GM23338 (cell line): ENCODE results near the gene NEURL1B. TPM values are rescaled to one million over a fixed set of nuclear protein-coding genes. Genes with fewer than 3 reads are reported as not detected.
A peak's percentile ranks its signal among the peaks of the same experiment; 100 is the strongest.

Source experiments
- ATAC-seq: fragments of 200-7000 bp; cut with Tn5 transposase; 3 replicates; pipeline ENCODE4 v1.9.1; 2020
- DNase-seq: peaks from one replicate; pipeline ENCODE4 v3.0.0-alpha.2; 2015; ENCODE audit warnings: low spot score
- H2AFZ ChIP-seq: fragments of 200-600 bp; sonication (generic); 2 replicates; pipeline ENCODE4 v1.8.0; 2016; ENCODE audit warnings: antibody characterized with exemption, mild to moderate bottlenecking, moderate library complexity
- H3F3A ChIP-seq: fragments of 200-600 bp; sonication (generic); replicated peaks from 2 replicates; pipeline ENCODE4 v1.8.0; 2017; ENCODE audit warnings: antibody characterized with exemption, mixed run types, low read depth
- H3K27ac ChIP-seq: fragments of 200-600 bp; sonication (generic); 2 replicates; pipeline ENCODE4 v1.6.1; 2016; ENCODE audit warnings: low read depth
- H3K27me3 ChIP-seq: fragments of 200-600 bp; sonication (generic); 2 replicates; pipeline ENCODE4 v1.8.0; 2016; ENCODE audit warnings: mild to moderate bottlenecking, mixed run types, moderate library complexity; ENCODE audit not compliant: insufficient read depth
- H3K36me3 ChIP-seq: fragments of 200-600 bp; sonication (generic); 2 replicates; pipeline ENCODE4 v1.8.0; 2016; ENCODE audit warnings: mild to moderate bottlenecking; ENCODE audit not compliant: insufficient read depth
- H3K4me1 ChIP-seq: fragments of 200-600 bp; sonication (generic); 2 replicates; pipeline ENCODE4 v1.8.0; 2016; ENCODE audit warnings: mild to moderate bottlenecking, moderate library complexity; ENCODE audit not compliant: insufficient read depth
- H3K4me2 ChIP-seq: fragments of 200-600 bp; sonication (generic); 2 replicates; pipeline ENCODE4 v1.7.1; 2017; ENCODE audit warnings: mixed run types
- H3K4me3 ChIP-seq: fragments of 200-600 bp; sonication (generic); 2 replicates; pipeline ENCODE4 v1.6.1; 2016; ENCODE audit warnings: mixed run types
- H3K79me2 ChIP-seq: fragments of 200-600 bp; sonication (generic); replicated peaks from 2 replicates; pipeline ENCODE4 v1.8.0; 2017; ENCODE audit warnings: mild to moderate bottlenecking; ENCODE audit not compliant: insufficient read depth
- H3K9me2 ChIP-seq: fragments of 200-600 bp; sonication (generic); 2 replicates; pipeline ENCODE4 v1.8.0; 2017; ENCODE audit not compliant: insufficient read depth
- H4K20me1 ChIP-seq: fragments of 200-600 bp; sonication (generic); replicated peaks from 2 replicates; pipeline ENCODE4 v1.8.0; 2017; ENCODE audit warnings: mild to moderate bottlenecking; ENCODE audit not compliant: insufficient read depth
- H3K27ac Mint-ChIP-seq: 2 replicates; pipeline ENCODE4 v1.8.0; 2020; ENCODE audit warnings: inconsistent platforms, mild to moderate bottlenecking, moderate library complexity, mixed read lengths
- H3K27me3 Mint-ChIP-seq: 3 replicates; pipeline ENCODE4 v1.8.0; 2022; ENCODE audit warnings: low read depth, mild to moderate bottlenecking, moderate library complexity, mixed read lengths, inconsistent platforms; ENCODE audit not compliant: insufficient read depth, poor library complexity
- H3K36me3 Mint-ChIP-seq: 3 replicates; pipeline ENCODE4 v1.8.0; 2021; ENCODE audit warnings: low read depth, mild to moderate bottlenecking, inconsistent platforms, moderate library complexity, mixed read lengths
- H3K4me1 Mint-ChIP-seq: 3 replicates; pipeline ENCODE4 v1.8.0; 2020; ENCODE audit warnings: mild to moderate bottlenecking, inconsistent platforms, mixed read lengths
- H3K4me3 Mint-ChIP-seq: 3 replicates; pipeline ENCODE4 v1.8.0; 2021; ENCODE audit warnings: moderate library complexity, mild to moderate bottlenecking, inconsistent platforms, mixed read lengths
- H3K9me3 Mint-ChIP-seq: 3 replicates; pipeline ENCODE4 v1.8.0; 2020; ENCODE audit warnings: moderate library complexity, mild to moderate bottlenecking, inconsistent platforms, mixed read lengths
- CREB1 ChIP-seq: fragments of 250-450 bp; sonication (Bioruptor Pico); IDR thresholded peaks from 2 replicates; pipeline ENCODE4 v1.5.0; 2020; ENCODE audit warnings: low read depth, mild to moderate bottlenecking, moderate library complexity
- EZH2 ChIP-seq: fragments of 200-600 bp; sonication (generic); IDR thresholded peaks from one replicate; pipeline ENCODE4 v1.8.0; 2017; ENCODE audit warnings: antibody characterized with exemption, mild to moderate bottlenecking, low read depth; ENCODE audit not compliant: unreplicated experiment
- EZH2phosphoT487 ChIP-seq: fragments of 200-600 bp; sonication (generic); IDR thresholded peaks from one replicate; pipeline ENCODE4 v1.8.1; 2018; ENCODE audit warnings: antibody characterized with exemption; ENCODE audit not compliant: unreplicated experiment
- JUNB ChIP-seq: IDR thresholded peaks from one replicate; pipeline ENCODE4 v1.6.1; 2016; ENCODE audit warnings: antibody characterized with exemption; ENCODE audit not compliant: unreplicated experiment
- NANOG ChIP-seq: IDR thresholded peaks from 2 replicates; pipeline ENCODE4 v1.6.1; 2016; ENCODE audit warnings: antibody characterized with exemption, borderline replicate concordance
- POLR2AphosphoS5 ChIP-seq: IDR thresholded peaks from 2 replicates; pipeline ENCODE4 v1.6.1; 2016; ENCODE audit warnings: antibody characterized with exemption, low read depth
- REST ChIP-seq: IDR thresholded peaks from one replicate; pipeline ENCODE4 v1.6.1; 2018; ENCODE audit warnings: antibody characterized with exemption; ENCODE audit not compliant: unreplicated experiment
- STAT1 ChIP-seq: IDR thresholded peaks from one replicate; pipeline ENCODE4 v1.6.1; 2016; ENCODE audit warnings: antibody characterized with exemption; ENCODE audit not compliant: unreplicated experiment
- ZNF114 ChIP-seq: fragments of 250-450 bp; sonication (Bioruptor Pico); IDR thresholded peaks from 2 replicates; pipeline ENCODE4 v1.5.0; 2020; ENCODE audit warnings: mild to moderate bottlenecking, moderate library complexity
- ZNF331 ChIP-seq: fragments of 250-450 bp; sonication (Bioruptor Pico); IDR thresholded peaks from 2 replicates; pipeline ENCODE4 v1.5.0; 2020; ENCODE audit warnings: low read depth, mild to moderate bottlenecking, moderate library complexity
- polyA plus RNA-seq: library from polyadenylated mRNA; unstranded; fragments of >200 nt; fragmentation: Nextera tagmentation; extraction: Ambion mirVana; gene quantifications from 2 replicates; pipeline ENCODE4 v1.2.1, GENCODE V29; 2016
- total RNA-seq: library from RNA; depleted of rRNA; stranded (reverse); fragments of >200 nt; shearing (Covaris generic); gene quantifications from 2 replicates; pipeline ENCODE4 v1.2.3, GENCODE V29; 2014
- TF ChIP-seq, protein P1 (sequence below): fragments of 250-450 bp; sonication (Bioruptor Pico); IDR thresholded peaks from 2 replicates; pipeline ENCODE4 v1.5.0; 2020; ENCODE audit warnings: mild to moderate bottlenecking, moderate library complexity
- TF ChIP-seq, protein P2 (sequence below): IDR thresholded peaks from 2 replicates; pipeline ENCODE4 v1.6.1; 2016; ENCODE audit warnings: antibody characterized with exemption

The NEURL1B gene
- total and polyA plus RNA-seq, 2 experiments from 2014 or later, result 1.9 to 13.3 TPM

DNA sequence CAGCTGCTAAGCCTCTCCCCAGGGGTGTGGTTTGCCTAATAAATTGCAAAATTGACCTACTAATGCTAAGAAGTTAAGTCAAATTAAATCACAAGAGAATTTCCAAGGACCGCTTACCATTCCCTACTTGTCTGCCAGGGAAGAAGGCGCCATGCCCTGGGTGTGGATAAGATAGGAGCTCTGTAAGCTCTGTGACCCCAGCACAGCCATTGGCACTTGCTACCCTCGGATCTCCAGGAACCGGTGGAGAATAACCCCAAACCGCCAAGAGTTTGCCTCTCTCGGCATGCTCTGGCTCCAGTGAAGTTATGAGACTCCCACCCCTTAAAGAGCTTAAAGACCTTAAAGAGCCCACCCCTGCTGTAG is 58.9 kb downstream of the NEURL1B start (continued):
- TF ChIP-seq POLR2AphosphoS5, result no peak

DNA sequence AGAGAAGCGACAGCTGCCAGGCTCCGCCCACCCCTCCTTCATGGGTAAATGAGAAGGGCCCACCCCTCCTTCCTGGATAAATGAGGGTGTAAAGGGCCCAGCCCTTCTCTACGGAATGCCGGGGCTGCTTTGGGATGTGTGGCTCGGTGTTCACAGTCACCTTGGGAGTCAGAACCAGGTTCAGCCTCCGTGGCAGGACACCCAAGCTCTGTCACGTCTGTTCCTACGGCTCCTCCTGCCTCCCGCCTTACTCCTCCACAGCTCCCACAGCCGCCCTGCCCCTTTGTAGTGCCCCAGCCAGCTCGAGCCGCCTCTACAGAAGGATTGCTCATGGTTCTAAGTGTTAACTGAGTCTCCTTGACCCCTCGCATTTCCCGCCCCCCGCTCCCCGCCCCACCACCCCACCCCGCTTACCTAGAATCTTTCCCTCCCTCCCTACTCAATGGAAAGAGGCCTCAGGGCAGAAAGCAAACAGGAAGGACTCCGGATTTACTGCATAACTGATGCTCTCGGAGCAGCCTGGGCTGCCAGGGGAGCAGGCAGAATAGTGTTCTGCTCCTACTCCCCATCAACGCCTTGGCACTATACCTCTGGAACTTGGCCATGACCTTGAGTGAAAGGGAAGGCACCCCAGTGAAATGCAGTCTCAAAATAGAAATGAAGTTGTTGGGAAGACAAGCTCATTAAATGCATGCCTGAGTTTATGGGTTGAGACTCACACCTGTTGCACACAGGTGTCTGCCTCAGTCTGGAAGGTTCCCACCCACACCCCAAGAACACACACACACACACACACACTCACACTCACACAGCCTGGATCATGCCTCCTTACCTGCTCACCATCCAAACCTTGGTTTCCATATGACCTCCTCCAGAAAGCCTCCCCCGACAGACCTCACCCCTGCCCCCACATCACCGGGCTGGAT is 59.6 kb downstream of the NEURL1B start:
- H3K4me1 Mint-ChIP-seq, result peaks cover 34% of the 10 kb centered on the region
- peak overlapping the region; percentile 70 for H3K4me3 Mint-ChIP-seq
- H3K27ac Mint-ChIP-seq, result no peak overlapping the region
- H3K36me3 Mint-ChIP-seq, result no peaks in the 10 kb centered on the region
- Histone ChIP-seq H3K27me3 (peaks cover 16% of the 10 kb centered on the region; the same call in 1 of the 2 replicates), H4K20me1 (no peaks in the 10 kb centered on the region), H2AFZ (peak overlapping the region; percentile 90), H3K36me3 (no peaks in the 10 kb centered on the region), H3F3A (0 out of 2 replicates have a peak, but pooled peaks cover 3% of the 10 kb centered on the region), H3K4me3 (peak overlapping the region; percentile 44), H3K27ac (no peak overlapping the region), H3K4me2 (peak overlapping the region; percentile 79), H3K9me2 (no peaks in the 10 kb centered on the region), H3K4me1 (peaks cover 20% of the 10 kb centered on the region; the same call in 1 of the 2 replicates), H3K79me2 (no peaks in the 10 kb centered on the region)
- H3K9me3 Mint-ChIP-seq, result no peaks in the 10 kb centered on the region
- peak; percentile 74 for ATAC-seq
- peaks cover 27% of the 10 kb centered on the region for H3K27me3 Mint-ChIP-seq
- DNase-seq, result peak; percentile 90
- TF ChIP-seq POLR2AphosphoS5, result no peak; the same call in 1 of the 2 replicates
- no peak for TF ChIP-seq NANOG
- TF ChIP-seq STAT1, result no peak
- no peak for TF ChIP-seq EZH2
- TF ChIP-seq ZNF114 (CRISPR knock-in tag), result no peak
- TF ChIP-seq REST, result no peak
- TF ChIP-seq, protein P1, sequence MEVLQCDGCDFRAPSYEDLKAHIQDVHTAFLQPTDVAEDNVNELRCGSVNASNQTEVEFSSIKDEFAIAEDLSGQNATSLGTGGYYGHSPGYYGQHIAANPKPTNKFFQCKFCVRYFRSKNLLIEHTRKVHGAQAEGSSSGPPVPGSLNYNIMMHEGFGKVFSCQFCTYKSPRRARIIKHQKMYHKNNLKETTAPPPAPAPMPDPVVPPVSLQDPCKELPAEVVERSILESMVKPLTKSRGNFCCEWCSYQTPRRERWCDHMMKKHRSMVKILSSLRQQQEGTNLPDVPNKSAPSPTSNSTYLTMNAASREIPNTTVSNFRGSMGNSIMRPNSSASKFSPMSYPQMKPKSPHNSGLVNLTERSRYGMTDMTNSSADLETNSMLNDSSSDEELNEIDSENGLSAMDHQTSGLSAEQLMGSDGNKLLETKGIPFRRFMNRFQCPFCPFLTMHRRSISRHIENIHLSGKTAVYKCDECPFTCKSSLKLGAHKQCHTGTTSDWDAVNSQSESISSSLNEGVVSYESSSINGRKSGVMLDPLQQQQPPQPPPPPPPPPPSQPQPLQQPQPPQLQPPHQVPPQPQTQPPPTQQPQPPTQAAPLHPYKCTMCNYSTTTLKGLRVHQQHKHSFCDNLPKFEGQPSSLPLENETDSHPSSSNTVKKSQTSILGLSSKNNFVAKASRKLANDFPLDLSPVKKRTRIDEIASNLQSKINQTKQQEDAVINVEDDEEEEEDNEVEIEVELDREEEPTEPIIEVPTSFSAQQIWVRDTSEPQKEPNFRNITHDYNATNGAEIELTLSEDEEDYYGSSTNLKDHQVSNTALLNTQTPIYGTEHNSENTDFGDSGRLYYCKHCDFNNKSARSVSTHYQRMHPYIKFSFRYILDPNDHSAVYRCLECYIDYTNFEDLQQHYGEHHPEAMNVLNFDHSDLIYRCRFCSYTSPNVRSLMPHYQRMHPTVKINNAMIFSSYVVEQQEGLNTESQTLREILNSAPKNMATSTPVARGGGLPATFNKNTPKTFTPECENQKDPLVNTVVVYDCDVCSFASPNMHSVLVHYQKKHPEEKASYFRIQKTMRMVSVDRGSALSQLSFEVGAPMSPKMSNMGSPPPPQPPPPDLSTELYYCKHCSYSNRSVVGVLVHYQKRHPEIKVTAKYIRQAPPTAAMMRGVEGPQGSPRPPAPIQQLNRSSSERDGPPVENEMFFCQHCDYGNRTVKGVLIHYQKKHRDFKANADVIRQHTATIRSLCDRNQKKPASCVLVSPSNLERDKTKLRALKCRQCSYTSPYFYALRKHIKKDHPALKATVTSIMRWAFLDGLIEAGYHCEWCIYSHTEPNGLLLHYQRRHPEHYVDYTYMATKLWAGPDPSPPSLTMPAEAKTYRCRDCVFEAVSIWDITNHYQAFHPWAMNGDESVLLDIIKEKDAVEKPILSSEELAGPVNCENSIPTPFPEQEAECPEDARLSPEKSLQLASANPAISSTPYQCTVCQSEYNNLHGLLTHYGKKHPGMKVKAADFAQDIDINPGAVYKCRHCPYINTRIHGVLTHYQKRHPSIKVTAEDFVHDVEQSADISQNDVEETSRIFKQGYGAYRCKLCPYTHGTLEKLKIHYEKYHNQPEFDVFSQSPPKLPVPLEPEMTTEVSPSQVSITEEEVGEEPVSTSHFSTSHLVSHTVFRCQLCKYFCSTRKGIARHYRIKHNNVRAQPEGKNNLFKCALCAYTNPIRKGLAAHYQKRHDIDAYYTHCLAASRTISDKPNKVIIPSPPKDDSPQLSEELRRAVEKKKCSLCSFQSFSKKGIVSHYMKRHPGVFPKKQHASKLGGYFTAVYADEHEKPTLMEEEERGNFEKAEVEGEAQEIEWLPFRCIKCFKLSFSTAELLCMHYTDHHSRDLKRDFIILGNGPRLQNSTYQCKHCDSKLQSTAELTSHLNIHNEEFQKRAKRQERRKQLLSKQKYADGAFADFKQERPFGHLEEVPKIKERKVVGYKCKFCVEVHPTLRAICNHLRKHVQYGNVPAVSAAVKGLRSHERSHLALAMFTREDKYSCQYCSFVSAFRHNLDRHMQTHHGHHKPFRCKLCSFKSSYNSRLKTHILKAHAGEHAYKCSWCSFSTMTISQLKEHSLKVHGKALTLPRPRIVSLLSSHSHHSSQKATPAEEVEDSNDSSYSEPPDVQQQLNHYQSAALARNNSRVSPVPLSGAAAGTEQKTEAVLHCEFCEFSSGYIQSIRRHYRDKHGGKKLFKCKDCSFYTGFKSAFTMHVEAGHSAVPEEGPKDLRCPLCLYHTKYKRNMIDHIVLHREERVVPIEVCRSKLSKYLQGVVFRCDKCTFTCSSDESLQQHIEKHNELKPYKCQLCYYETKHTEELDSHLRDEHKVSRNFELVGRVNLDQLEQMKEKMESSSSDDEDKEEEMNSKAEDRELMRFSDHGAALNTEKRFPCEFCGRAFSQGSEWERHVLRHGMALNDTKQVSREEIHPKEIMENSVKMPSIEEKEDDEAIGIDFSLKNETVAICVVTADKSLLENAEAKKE (CRISPR knock-in tag), result no peak
- TF ChIP-seq ZNF331, result no peak
- TF ChIP-seq JUNB, result no peak
- TF ChIP-seq, protein P2, sequence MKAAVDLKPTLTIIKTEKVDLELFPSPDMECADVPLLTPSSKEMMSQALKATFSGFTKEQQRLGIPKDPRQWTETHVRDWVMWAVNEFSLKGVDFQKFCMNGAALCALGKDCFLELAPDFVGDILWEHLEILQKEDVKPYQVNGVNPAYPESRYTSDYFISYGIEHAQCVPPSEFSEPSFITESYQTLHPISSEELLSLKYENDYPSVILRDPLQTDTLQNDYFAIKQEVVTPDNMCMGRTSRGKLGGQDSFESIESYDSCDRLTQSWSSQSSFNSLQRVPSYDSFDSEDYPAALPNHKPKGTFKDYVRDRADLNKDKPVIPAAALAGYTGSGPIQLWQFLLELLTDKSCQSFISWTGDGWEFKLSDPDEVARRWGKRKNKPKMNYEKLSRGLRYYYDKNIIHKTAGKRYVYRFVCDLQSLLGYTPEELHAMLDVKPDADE, result no peak
- no peak for TF ChIP-seq EZH2phosphoT487
- no peak for TF ChIP-seq CREB1 (CRISPR knock-in tag)
